Mesothelial cell of epicardium (in vitro differentiated cells): ENCODE results near the gene IPCEF1. TPM values are rescaled to one million over a fixed set of nuclear protein-coding genes. Genes with fewer than 3 reads are reported as not detected.
"Not testable (repeated sequence)": the region's sequence is repeated elsewhere in the genome, so short reads cannot be mapped to it uniquely, and the experiment has no call there.

Experiments
- DNase-seq, 2 experiments: peaks; one replicate each; pipeline ENCODE4 v3.0.0; 2021; ENCODE audit warnings: low spot score in 2 of 2; ENCODE audit not compliant: unreplicated experiment in 2 of 2
- H3K27ac Mint-ChIP-seq: 2 replicates; pipeline ENCODE4 v1.8.0; 2021; ENCODE audit warnings: mixed read lengths
- H3K27me3 Mint-ChIP-seq: 2 replicates; pipeline ENCODE4 v1.8.0; 2021; ENCODE audit warnings: low read depth, mixed read lengths
- H3K36me3 Mint-ChIP-seq: 2 replicates; pipeline ENCODE4 v1.8.0; 2021; ENCODE audit warnings: mixed read lengths
- H3K4me1 Mint-ChIP-seq: 2 replicates; pipeline ENCODE4 v1.8.0; 2021; ENCODE audit warnings: mixed read lengths
- H3K4me3 Mint-ChIP-seq: 2 replicates; pipeline ENCODE4 v1.8.0; 2021; ENCODE audit warnings: mild to moderate bottlenecking, moderate library complexity, mixed read lengths
- H3K9me3 Mint-ChIP-seq: 2 replicates; pipeline ENCODE4 v1.8.0; 2021; ENCODE audit warnings: mixed read lengths
- CTCF ChIP-seq: fragments of 200-600 bp; sonication (generic); IDR thresholded peaks from one replicate; pipeline ENCODE4 v1.5.0; 2021; ENCODE audit warnings: antibody characterized with exemption; ENCODE audit not compliant: unreplicated experiment
- total RNA-seq: library from RNA; stranded (reverse); gene quantifications from 3 replicates; pipeline ENCODE4 v1.2.1, GENCODE V29; 2021

The IPCEF1 gene
- total RNA-seq, 1 donor from 2014 or later: 0.76 TPM

- H3K4me1 Mint-ChIP-seq: no peaks in the 10 kb centered on the region
- no peaks in the 10 kb centered on the region for H3K27me3 Mint-ChIP-seq
- DNase-seq: no peak
- H3K36me3 Mint-ChIP-seq: no peaks in the 10 kb centered on the region
- H3K9me3 Mint-ChIP-seq: peaks cover 11% of the 10 kb centered on the region
- no peak overlapping the region for H3K4me3 Mint-ChIP-seq
- no peak for TF ChIP-seq CTCF
- H3K27ac Mint-ChIP-seq: no peak overlapping the region
Observed at GRCh38 chr6:154187714-154188113, 168.9 kb downstream of the IPCEF1 start.

- no peak for DNase-seq
- no peaks in the 10 kb centered on the region for H3K27me3 Mint-ChIP-seq
- H3K4me1 Mint-ChIP-seq: no peaks in the 10 kb centered on the region
- no peak overlapping the region for H3K27ac Mint-ChIP-seq
- H3K36me3 Mint-ChIP-seq: no peaks in the 10 kb centered on the region
- TF ChIP-seq CTCF: no peak
- peaks cover 8% of the 10 kb centered on the region for H3K9me3 Mint-ChIP-seq
- no peak overlapping the region for H3K4me3 Mint-ChIP-seq
Observed at GRCh38 chr6:154187203-154187602, 169.4 kb downstream of the IPCEF1 start.

- H3K4me1 Mint-ChIP-seq: peaks cover 3% of the 10 kb centered on the region
- no peak overlapping the region for H3K4me3 Mint-ChIP-seq
- no peaks in the 10 kb centered on the region for H3K36me3 Mint-ChIP-seq
- H3K27me3 Mint-ChIP-seq: no peaks in the 10 kb centered on the region
- no peak for DNase-seq
- no peak overlapping the region for H3K27ac Mint-ChIP-seq
- TF ChIP-seq CTCF: no peak
- H3K9me3 Mint-ChIP-seq: peaks cover 21% of the 10 kb centered on the region
Observed at GRCh38 chr6:154179434-154179833, 177.2 kb downstream of the IPCEF1 start.

GRCh38 chr6:154172393-154172792 is 184.2 kb downstream of the IPCEF1 start:
- H3K9me3 Mint-ChIP-seq: peaks cover 24% of the 10 kb centered on the region
- not testable (repeated sequence) for H3K36me3 Mint-ChIP-seq, H3K4me1 Mint-ChIP-seq, H3K4me3 Mint-ChIP-seq, H3K27me3 Mint-ChIP-seq, DNase-seq, H3K27ac Mint-ChIP-seq

GRCh38 chr6:154170106-154170505 is 186.5 kb downstream of the IPCEF1 start:
- DNase-seq: no peak
- Mint-ChIP-seq H3K27ac (no peak overlapping the region), H3K4me1 (no peaks in the 10 kb centered on the region), H3K9me3 (peaks cover 17% of the 10 kb centered on the region), H3K4me3 (no peak overlapping the region), H3K27me3 (no peaks in the 10 kb centered on the region), H3K36me3 (peaks cover 3% of the 10 kb centered on the region)
- TF ChIP-seq CTCF: no peak

- no peak for DNase-seq
- Mint-ChIP-seq H3K27me3 (no peaks in the 10 kb centered on the region), H3K4me3 (no peak overlapping the region), H3K27ac (no peak overlapping the region), H3K4me1 (peaks cover 2% of the 10 kb centered on the region), H3K36me3 (peaks cover 3% of the 10 kb centered on the region), H3K9me3 (peaks cover 12% of the 10 kb centered on the region)
- TF ChIP-seq CTCF: no peak
Observed at GRCh38 chr6:154169193-154169847, 187.3 kb downstream of the IPCEF1 start.
